Trophoblast cell (in vitro differentiated cells and primary cell): ENCODE data around the gene SLC25A27.
A peak's percentile ranks its signal among the peaks of the same experiment; 100 is the strongest.
"Not testable (repeated sequence)": the region's sequence is repeated elsewhere in the genome, so short reads cannot be mapped to it uniquely, and the experiment has no call there.

ENCODE experiments used
- DNase-seq, 2 donors: peaks; one replicate each; pipeline ENCODE4 v3.0.0-alpha.2; 2016
- H2AFZ ChIP-seq: 2 replicates; pipeline ENCODE4 v1.6.1; 2013; ENCODE audit warnings: low read length, moderate library complexity, mild to moderate bottlenecking; ENCODE audit not compliant: insufficient read depth, poor library complexity
- H2AK5ac ChIP-seq: 2 replicates; pipeline ENCODE4 v1.6.1; 2013; ENCODE audit warnings: mild to moderate bottlenecking, low read length
- H2BK120ac ChIP-seq: 2 replicates; pipeline ENCODE4 v1.6.1; 2013; ENCODE audit warnings: low read length, mild to moderate bottlenecking, moderate library complexity; ENCODE audit not compliant: insufficient read depth, poor library complexity
- H2BK12ac ChIP-seq: 2 replicates; pipeline ENCODE4 v1.6.1; 2013; ENCODE audit warnings: mild to moderate bottlenecking, low read length, moderate library complexity
- H2BK5ac ChIP-seq: 2 replicates; pipeline ENCODE4 v1.6.1; 2013; ENCODE audit warnings: low read length, low read depth, moderate library complexity, mild to moderate bottlenecking; ENCODE audit not compliant: poor library complexity
- H3K14ac ChIP-seq: 2 replicates; pipeline ENCODE4 v1.6.1; 2013; ENCODE audit warnings: mild to moderate bottlenecking, low read length
- H3K18ac ChIP-seq: 2 replicates; pipeline ENCODE4 v1.6.1; 2013; ENCODE audit warnings: mild to moderate bottlenecking, low read length
- H3K23ac ChIP-seq: 2 replicates; pipeline ENCODE4 v1.6.1; 2013; ENCODE audit warnings: low read length
- H3K27ac ChIP-seq: 2 replicates; pipeline ENCODE4 v1.5.1; 2013; ENCODE audit warnings: low read depth, mild to moderate bottlenecking, inconsistent platforms, low read length, moderate library complexity
- H3K27me3 ChIP-seq: 2 replicates; pipeline ENCODE4 v1.6.1; 2013; ENCODE audit warnings: inconsistent platforms, mild to moderate bottlenecking, low read length, moderate library complexity; ENCODE audit not compliant: insufficient read depth
- H3K36me3 ChIP-seq, 2 experiments: 1 replicate in 1 of 2; 2 replicates in 1 of 2; pipeline ENCODE4 v1.6.1; 2013; ENCODE audit warnings: low read length in 2 of 2, mild to moderate bottlenecking in 2 of 2, moderate library complexity in 1 of 2; ENCODE audit not compliant: insufficient read depth in 2 of 2, control insufficient read depth in 1 of 2
- H3K4ac ChIP-seq: 2 replicates; pipeline ENCODE4 v1.6.1; 2013; ENCODE audit warnings: low read depth, mild to moderate bottlenecking, low read length, moderate library complexity
- H3K4me1 ChIP-seq, 2 experiments: 1 replicate in 1 of 2; 2 replicates in 1 of 2; pipeline ENCODE4 v1.6.1; 2013; ENCODE audit warnings: low read length in 2 of 2, mild to moderate bottlenecking in 2 of 2, moderate library complexity in 1 of 2; ENCODE audit not compliant: insufficient read depth in 2 of 2, control insufficient read depth in 1 of 2
- H3K4me2 ChIP-seq: 2 replicates; pipeline ENCODE4 v1.6.1; 2013; ENCODE audit warnings: inconsistent platforms, mild to moderate bottlenecking, low read length, moderate library complexity
- H3K4me3 ChIP-seq: 2 replicates; pipeline ENCODE4 v1.5.1; 2013; ENCODE audit warnings: mild to moderate bottlenecking, low read depth, low read length, inconsistent platforms
- H3K79me1 ChIP-seq: one replicate; pipeline ENCODE4 v1.6.1; 2013; ENCODE audit warnings: low read length
- H3K79me2 ChIP-seq: 2 replicates; pipeline ENCODE4 v1.6.1; 2013; ENCODE audit warnings: low read length, mild to moderate bottlenecking; ENCODE audit not compliant: control insufficient read depth, insufficient read depth, poor library complexity
- H3K9ac ChIP-seq: 2 replicates; pipeline ENCODE4 v1.6.1; 2013; ENCODE audit warnings: mild to moderate bottlenecking, low read length
- H3K9me3 ChIP-seq: 2 replicates; pipeline ENCODE4 v1.6.1; 2013; ENCODE audit warnings: low read depth, mild to moderate bottlenecking, control low read depth, inconsistent platforms, low read length; ENCODE audit not compliant: insufficient read depth
- H4K12ac ChIP-seq: 2 replicates; pipeline ENCODE4 v1.6.1; 2013; ENCODE audit warnings: low read depth, mild to moderate bottlenecking, low read length, moderate library complexity
- H4K8ac ChIP-seq: 2 replicates; pipeline ENCODE4 v1.6.1; 2013; ENCODE audit warnings: low read depth, mild to moderate bottlenecking, low read length, moderate library complexity
- H4K91ac ChIP-seq: one replicate; pipeline ENCODE4 v1.6.1; 2013; ENCODE audit warnings: low read depth, mild to moderate bottlenecking, low read length, moderate library complexity
- WGBS: extraction: QIAGEN DNeasy Blood & Tissue Kit; methylation state at CpG from one replicate; pipeline ENCODE4 v1.1.7; 2013; ENCODE audit warnings: missing lambda C conversion rate; ENCODE audit not compliant: insufficient read length, insufficient coverage; ENCODE audit errors: extremely low coverage; 5-methylcytosine and 5-hydroxymethylcytosine counted together

Gene SLC25A27

GRCh38 chr6:46642928-46643751, 9.6 kb upstream of the SLC25A27 start:
- H2BK120ac ChIP-seq, result no peak overlapping the region
- H3K9me3 ChIP-seq, result no peaks in the 10 kb centered on the region
- no CpG with 5 or more reads among the region's 4 CpGs for WGBS
- DNase-seq, result peak; percentile 67 to 92
- no peak overlapping the region for H4K8ac ChIP-seq
- no peak overlapping the region for H2BK12ac ChIP-seq
- peaks cover 0 to 2% of the 10 kb centered on the region in 2 experiments for H3K4me1 ChIP-seq
- no peaks in the 10 kb centered on the region for H3K79me1 ChIP-seq
- no peak overlapping the region for H3K23ac ChIP-seq
- no peaks in the 10 kb centered on the region for H3K27me3 ChIP-seq
- no peak overlapping the region for H3K14ac ChIP-seq
- no peak overlapping the region for H3K27ac ChIP-seq
- H3K9ac ChIP-seq, result no peak overlapping the region
- no peak overlapping the region for H3K18ac ChIP-seq
- H3K4me2 ChIP-seq, result no peak overlapping the region
- no peak overlapping the region for H3K4ac ChIP-seq
- no peak overlapping the region for H2BK5ac ChIP-seq
- H4K91ac ChIP-seq, result no peak overlapping the region
- no peak overlapping the region for H3K4me3 ChIP-seq
- no peaks in the 10 kb centered on the region for H3K79me2 ChIP-seq
- no peak overlapping the region for H2AFZ ChIP-seq
- H4K12ac ChIP-seq, result no peak overlapping the region
- no peak overlapping the region for H2AK5ac ChIP-seq
- H3K36me3 ChIP-seq, result no peaks in the 10 kb centered on the region

- Histone ChIP-seq H3K14ac (no peak overlapping the region), H2AFZ (no peak overlapping the region), H4K12ac (no peak overlapping the region), H3K23ac (no peak overlapping the region), H3K27ac (no peak overlapping the region), H4K8ac (no peak overlapping the region), H2BK5ac (no peak overlapping the region), H3K4ac (no peak overlapping the region), H3K9me3 (no peaks in the 10 kb centered on the region), H2BK120ac (no peak overlapping the region), H4K91ac (no peak overlapping the region), H3K36me3 (no peaks in the 10 kb centered on the region), H3K4me1 (no peaks in the 10 kb centered on the region), H3K4me2 (no peak overlapping the region), H3K27me3 (no peaks in the 10 kb centered on the region), H3K9ac (no peak overlapping the region), H3K79me1 (no peaks in the 10 kb centered on the region), H3K4me3 (no peak overlapping the region), H3K79me2 (no peaks in the 10 kb centered on the region), H2AK5ac (no peak overlapping the region), H3K18ac (no peak overlapping the region), H2BK12ac (no peak overlapping the region)
- DNase-seq, result no peak
- no CpG with 5 or more reads among the region's 1 CpG for WGBS
Observed at GRCh38 chr6:46645265-46645664, 7.5 kb upstream of the SLC25A27 start.

- WGBS, result no CpG with 5 or more reads among the region's 4 CpGs
Observed at GRCh38 chr6:46648108-46648507, 4.7 kb upstream of the SLC25A27 start.

GRCh38 chr6:46648869-46649492, 3.8 kb upstream of the SLC25A27 start:
- no peaks in the 10 kb centered on the region for H3K9me3 ChIP-seq
- no peak overlapping the region for H2AK5ac ChIP-seq
- no peak overlapping the region for H3K18ac ChIP-seq
- no peak overlapping the region for H4K12ac ChIP-seq
- peak in 1 of 2 donors; percentile 67 for DNase-seq
- no peak overlapping the region for H4K8ac ChIP-seq
- no peaks in the 10 kb centered on the region for H3K36me3 ChIP-seq
- H3K4me2 ChIP-seq, result no peak overlapping the region
- WGBS, result no CpG with 5 or more reads among the region's 5 CpGs
- no peak overlapping the region for H2BK12ac ChIP-seq
- no peak overlapping the region for H3K9ac ChIP-seq
- H3K4ac ChIP-seq, result no peak overlapping the region
- peaks cover 3% of the 10 kb centered on the region for H3K27me3 ChIP-seq
- H3K23ac ChIP-seq, result no peak overlapping the region
- no peak overlapping the region for H2BK120ac ChIP-seq
- H4K91ac ChIP-seq, result no peak overlapping the region
- H3K14ac ChIP-seq, result no peak overlapping the region
- H2AFZ ChIP-seq, result no peak overlapping the region
- H2BK5ac ChIP-seq, result no peak overlapping the region
- peaks cover 0 to 4% of the 10 kb centered on the region in 2 experiments for H3K4me1 ChIP-seq
- no peak overlapping the region for H3K27ac ChIP-seq
- H3K79me2 ChIP-seq, result peaks cover 2% of the 10 kb centered on the region
- no peak overlapping the region for H3K4me3 ChIP-seq
- H3K79me1 ChIP-seq, result no peaks in the 10 kb centered on the region

More at GRCh38 chr6:46648108-46648507, 4.7 kb upstream of the SLC25A27 start:
- H4K91ac ChIP-seq, H3K4ac ChIP-seq, H2BK12ac ChIP-seq, H2AFZ ChIP-seq, H2BK120ac ChIP-seq, H2BK5ac ChIP-seq, H3K4me2 ChIP-seq, H3K9ac ChIP-seq, H3K14ac ChIP-seq, H3K36me3 ChIP-seq, H4K12ac ChIP-seq, H3K79me1 ChIP-seq, H3K18ac ChIP-seq, H3K27ac ChIP-seq, H3K9me3 ChIP-seq, H3K4me3 ChIP-seq, H3K79me2 ChIP-seq, H3K27me3 ChIP-seq, H3K4me1 ChIP-seq, DNase-seq, H2AK5ac ChIP-seq, H4K8ac ChIP-seq, H3K23ac ChIP-seq: not testable (repeated sequence)
